K562 (cell line): ENCODE results near the gene SMYD1. TPM values are rescaled to one million over a fixed set of nuclear protein-coding genes. Genes with fewer than 3 reads are reported as not detected.

ENCODE experiments used
- CAMTA2 ChIP-seq: fragments of 250-450 bp; sonication (Bioruptor Pico); conservative IDR thresholded peaks from 2 replicates; pipeline ENCODE4 v1.5.1; 2022
- E2F8 ChIP-seq: fragments of 450-650 bp; IDR thresholded peaks from 2 replicates; pipeline ENCODE4 v1.7.1; 2018; ENCODE audit warnings: mild to moderate bottlenecking, low read depth; ENCODE audit not compliant: partially characterized antibody
- HEY1 ChIP-seq: fragments of 250-450 bp; sonication (Bioruptor Pico); IDR thresholded peaks from 2 replicates; pipeline ENCODE4 v1.5.0; 2020; ENCODE audit warnings: mild to moderate bottlenecking, moderate library complexity, borderline replicate concordance
- KHSRP ChIP-seq: fragments of 450-650 bp; IDR thresholded peaks from 2 replicates; pipeline ENCODE4 v1.6.1; 2017
- MXI1 ChIP-seq: IDR thresholded peaks from 2 replicates; pipeline ENCODE4 v1.6.1; 2011; ENCODE audit warnings: low read depth, mild to moderate bottlenecking, improper control_type of control experiment, low read length
- PML ChIP-seq: IDR thresholded peaks from 2 replicates; pipeline ENCODE4 v1.6.1; 2012; ENCODE audit warnings: low read length, inconsistent platforms
- POLR2G ChIP-seq: fragments of 200-400 bp; formaldehyde crosslinking; IDR thresholded peaks from 2 replicates; pipeline ENCODE4 v1.6.1; 2017; ENCODE audit warnings: low read depth, mild to moderate bottlenecking, antibody characterized with exemption, low read length, moderate library complexity
- PPARD ChIP-seq: fragments of 250-450 bp; sonication (Bioruptor Pico); IDR thresholded peaks from 2 replicates; pipeline ENCODE4 v1.8.0; 2022; ENCODE audit warnings: inconsistent platforms, mild to moderate bottlenecking, moderate library complexity
- RBM22 ChIP-seq: fragments of 200-400 bp; formaldehyde crosslinking; IDR thresholded peaks from 2 replicates; pipeline ENCODE4 v1.6.1; 2018; ENCODE audit warnings: low read length, low read depth; ENCODE audit not compliant: poor library complexity, severe bottlenecking
- RFX5 ChIP-seq: IDR thresholded peaks from 2 replicates; pipeline ENCODE4 v1.6.1; 2011; ENCODE audit warnings: low read depth, mild to moderate bottlenecking, improper control_type of control experiment, low read length
- SIRT6 ChIP-seq: IDR thresholded peaks from one replicate; pipeline ENCODE4 v1.6.1; 2012; ENCODE audit warnings: low read depth, mild to moderate bottlenecking, control low read depth, inconsistent platforms, low read length, moderate library complexity
- SPI1 ChIP-seq: IDR thresholded peaks from 2 replicates; pipeline ENCODE4 v1.6.1; 2011; ENCODE audit warnings: low read depth, low read length, control low read depth, borderline replicate concordance
- TGIF2 ChIP-seq: sonication (generic); formaldehyde crosslinking; IDR thresholded peaks from 2 replicates; pipeline ENCODE4 v1.8.1; 2022; ENCODE audit warnings: mild to moderate bottlenecking, missing genetic modification reagents, moderate library complexity
- TSC22D4 ChIP-seq: fragments of 450-650 bp; IDR thresholded peaks from 2 replicates; pipeline ENCODE4 v1.6.1; 2016; ENCODE audit warnings: missing genetic modification characterization, missing biosample characterization, control low read depth
- ZNF12 ChIP-seq: sonication (generic); formaldehyde crosslinking; IDR thresholded peaks from 2 replicates; pipeline ENCODE4 v1.4.0; 2020; ENCODE audit warnings: mild to moderate bottlenecking, missing genetic modification reagents
- ZNF253 ChIP-seq: fragments of 250-450 bp; sonication (Bioruptor Pico); conservative IDR thresholded peaks from 2 replicates; pipeline ENCODE4 v1.6.1; 2021; ENCODE audit warnings: mild to moderate bottlenecking
- ZNF444 ChIP-seq: fragments of 250-450 bp; sonication (Bioruptor Pico); IDR thresholded peaks from 2 replicates; pipeline ENCODE4 v1.4.0; 2020; ENCODE audit warnings: mild to moderate bottlenecking, moderate library complexity
- ZNF57 ChIP-seq: fragments of 450-650 bp; formaldehyde crosslinking; IDR thresholded peaks from 2 replicates; pipeline ENCODE4 v1.4.0; 2020; ENCODE audit warnings: mild to moderate bottlenecking, moderate library complexity
- ZNF589 ChIP-seq: fragments of 200-800 bp; sonication (Bioruptor generic); IDR thresholded peaks from 2 replicates; pipeline ENCODE4 v1.6.1; 2016; ENCODE audit warnings: low read depth, missing genetic modification characterization, missing compliant biosample characterization
- polyA plus RNA-seq, 8 experiments: library from polyadenylated mRNA; depleted of rRNA in 4 of 8; stranded (reverse) in 5 of 8; unstranded in 3 of 8; fragments of >200 nt; fragmentation: Nextera tagmentation in 2 of 8; fragmentation: Illumina TruSeq in 1 of 8; extraction: Ambion mirVana in 2 of 8; extraction: Trizol in 1 of 8; gene quantifications; 2 replicates each; pipeline versions ENCODE4 v1.2.1 to v1.2.3, GENCODE V29; 2011 to 2014; ENCODE audit warnings: inconsistent platforms in 1 of 8, missing spikeins in 1 of 8
- total RNA-seq, 7 experiments: library from RNA; depleted of rRNA in 6 of 7; stranded (reverse); fragments of >200 nt in 6 of 7; fragmentation: Illumina TruSeq in 2 of 7; extraction: Trizol in 2 of 7; gene quantifications; 2 replicates each; pipeline versions ENCODE4 v1.2.1 to v1.2.3, GENCODE V29; 2011 to 2021; ENCODE audit warnings: low replicate concordance in 1 of 7
- TF ChIP-seq, protein P1 (sequence below), 2 experiments: fragments of 200-800 bp in 1 of 2; sonication (Bioruptor generic) in 1 of 2; sonication (generic) in 1 of 2; formaldehyde crosslinking in 1 of 2; IDR thresholded peaks in 1 of 2; conservative IDR thresholded peaks in 1 of 2; 2 replicates each; pipeline versions ENCODE4 v1.5.0 to v1.6.1; 2016 to 2020; ENCODE audit warnings: missing compliant biosample characterization in 1 of 2, missing genetic modification characterization in 1 of 2, missing genetic modification reagents in 1 of 2
- TF ChIP-seq, protein P2 (sequence below): sonication (generic); formaldehyde crosslinking; IDR thresholded peaks from 2 replicates; pipeline ENCODE4 v1.8.0; 2023; ENCODE audit warnings: missing genetic modification reagents, mild to moderate bottlenecking, borderline replicate concordance

Gene SMYD1
- total and polyA plus RNA-seq, 9 of the 15 experiments (the other 6 are each of a cell fraction or from before 2014, with no cell fraction given), result not detected

GRCh38 chr2:88057437-88057844 lies 10.2 kb upstream of the SMYD1 start (continued):
- TF ChIP-seq E2F8 (no peak), POLR2G (no peak), SPI1 (no peak), KHSRP (no peak), PPARD (CRISPR knock-in tag) (no peak), CAMTA2 (CRISPR knock-in tag) (no peak), ZNF12 (CRISPR knock-in tag) (no peak), ZNF589 (CRISPR knock-in tag) (no peak), RBM22 (no peak), ZNF57 (CRISPR knock-in tag) (no peak), TGIF2 (no peak), TSC22D4 (no peak), RFX5 (no peak), HEY1 (CRISPR knock-in tag) (no peak), ZNF444 (no peak), SIRT6 (no peak), ZNF253 (CRISPR knock-in tag) (no peak), PML (no peak), MXI1 (no peak)
- TF ChIP-seq, protein P1, sequence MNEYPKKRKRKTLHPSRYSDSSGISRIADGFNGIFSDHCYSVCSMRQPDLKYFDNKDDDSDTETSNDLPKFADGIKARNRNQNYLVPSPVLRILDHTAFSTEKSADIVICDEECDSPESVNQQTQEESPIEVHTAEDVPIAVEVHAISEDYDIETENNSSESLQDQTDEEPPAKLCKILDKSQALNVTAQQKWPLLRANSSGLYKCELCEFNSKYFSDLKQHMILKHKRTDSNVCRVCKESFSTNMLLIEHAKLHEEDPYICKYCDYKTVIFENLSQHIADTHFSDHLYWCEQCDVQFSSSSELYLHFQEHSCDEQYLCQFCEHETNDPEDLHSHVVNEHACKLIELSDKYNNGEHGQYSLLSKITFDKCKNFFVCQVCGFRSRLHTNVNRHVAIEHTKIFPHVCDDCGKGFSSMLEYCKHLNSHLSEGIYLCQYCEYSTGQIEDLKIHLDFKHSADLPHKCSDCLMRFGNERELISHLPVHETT (CRISPR knock-in tag; conservative IDR thresholded peaks at IDR 0.05 in 1 of 2, IDR thresholded peaks at IDR 0.05 in 1 of 2), result no peak
- TF ChIP-seq, protein P2, sequence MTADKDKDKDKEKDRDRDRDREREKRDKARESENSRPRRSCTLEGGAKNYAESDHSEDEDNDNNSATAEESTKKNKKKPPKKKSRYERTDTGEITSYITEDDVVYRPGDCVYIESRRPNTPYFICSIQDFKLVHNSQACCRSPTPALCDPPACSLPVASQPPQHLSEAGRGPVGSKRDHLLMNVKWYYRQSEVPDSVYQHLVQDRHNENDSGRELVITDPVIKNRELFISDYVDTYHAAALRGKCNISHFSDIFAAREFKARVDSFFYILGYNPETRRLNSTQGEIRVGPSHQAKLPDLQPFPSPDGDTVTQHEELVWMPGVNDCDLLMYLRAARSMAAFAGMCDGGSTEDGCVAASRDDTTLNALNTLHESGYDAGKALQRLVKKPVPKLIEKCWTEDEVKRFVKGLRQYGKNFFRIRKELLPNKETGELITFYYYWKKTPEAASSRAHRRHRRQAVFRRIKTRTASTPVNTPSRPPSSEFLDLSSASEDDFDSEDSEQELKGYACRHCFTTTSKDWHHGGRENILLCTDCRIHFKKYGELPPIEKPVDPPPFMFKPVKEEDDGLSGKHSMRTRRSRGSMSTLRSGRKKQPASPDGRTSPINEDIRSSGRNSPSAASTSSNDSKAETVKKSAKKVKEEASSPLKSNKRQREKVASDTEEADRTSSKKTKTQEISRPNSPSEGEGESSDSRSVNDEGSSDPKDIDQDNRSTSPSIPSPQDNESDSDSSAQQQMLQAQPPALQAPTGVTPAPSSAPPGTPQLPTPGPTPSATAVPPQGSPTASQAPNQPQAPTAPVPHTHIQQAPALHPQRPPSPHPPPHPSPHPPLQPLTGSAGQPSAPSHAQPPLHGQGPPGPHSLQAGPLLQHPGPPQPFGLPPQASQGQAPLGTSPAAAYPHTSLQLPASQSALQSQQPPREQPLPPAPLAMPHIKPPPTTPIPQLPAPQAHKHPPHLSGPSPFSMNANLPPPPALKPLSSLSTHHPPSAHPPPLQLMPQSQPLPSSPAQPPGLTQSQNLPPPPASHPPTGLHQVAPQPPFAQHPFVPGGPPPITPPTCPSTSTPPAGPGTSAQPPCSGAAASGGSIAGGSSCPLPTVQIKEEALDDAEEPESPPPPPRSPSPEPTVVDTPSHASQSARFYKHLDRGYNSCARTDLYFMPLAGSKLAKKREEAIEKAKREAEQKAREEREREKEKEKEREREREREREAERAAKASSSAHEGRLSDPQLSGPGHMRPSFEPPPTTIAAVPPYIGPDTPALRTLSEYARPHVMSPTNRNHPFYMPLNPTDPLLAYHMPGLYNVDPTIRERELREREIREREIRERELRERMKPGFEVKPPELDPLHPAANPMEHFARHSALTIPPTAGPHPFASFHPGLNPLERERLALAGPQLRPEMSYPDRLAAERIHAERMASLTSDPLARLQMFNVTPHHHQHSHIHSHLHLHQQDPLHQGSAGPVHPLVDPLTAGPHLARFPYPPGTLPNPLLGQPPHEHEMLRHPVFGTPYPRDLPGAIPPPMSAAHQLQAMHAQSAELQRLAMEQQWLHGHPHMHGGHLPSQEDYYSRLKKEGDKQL, result no peak
